ENCODE results near the gene RPP30.

DNA sequence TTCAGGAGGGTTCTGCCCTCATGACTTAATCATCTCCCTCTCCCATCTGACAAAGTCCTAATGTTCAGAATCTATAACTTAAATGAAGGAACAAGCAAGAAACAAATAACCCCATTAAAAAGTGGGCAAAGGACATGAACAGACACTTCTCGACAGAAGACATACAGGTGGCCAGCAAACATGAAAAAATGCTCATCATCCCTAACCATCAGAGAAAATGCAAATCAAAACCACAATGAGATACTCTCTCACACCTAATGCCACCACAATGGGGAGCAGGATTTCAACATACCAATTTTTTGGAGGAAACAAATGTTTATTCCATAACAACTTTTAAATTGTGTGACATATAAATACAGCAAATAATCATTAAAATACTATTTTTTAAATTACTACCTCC, 11.0 kb upstream of the RPP30 start:
- TF ChIP-seq EZH2phosphoT487 (conservative IDR thresholded peaks at IDR 0.05; ENCODE audit: low read length), result no peak
- TF ChIP-seq, protein P1, sequence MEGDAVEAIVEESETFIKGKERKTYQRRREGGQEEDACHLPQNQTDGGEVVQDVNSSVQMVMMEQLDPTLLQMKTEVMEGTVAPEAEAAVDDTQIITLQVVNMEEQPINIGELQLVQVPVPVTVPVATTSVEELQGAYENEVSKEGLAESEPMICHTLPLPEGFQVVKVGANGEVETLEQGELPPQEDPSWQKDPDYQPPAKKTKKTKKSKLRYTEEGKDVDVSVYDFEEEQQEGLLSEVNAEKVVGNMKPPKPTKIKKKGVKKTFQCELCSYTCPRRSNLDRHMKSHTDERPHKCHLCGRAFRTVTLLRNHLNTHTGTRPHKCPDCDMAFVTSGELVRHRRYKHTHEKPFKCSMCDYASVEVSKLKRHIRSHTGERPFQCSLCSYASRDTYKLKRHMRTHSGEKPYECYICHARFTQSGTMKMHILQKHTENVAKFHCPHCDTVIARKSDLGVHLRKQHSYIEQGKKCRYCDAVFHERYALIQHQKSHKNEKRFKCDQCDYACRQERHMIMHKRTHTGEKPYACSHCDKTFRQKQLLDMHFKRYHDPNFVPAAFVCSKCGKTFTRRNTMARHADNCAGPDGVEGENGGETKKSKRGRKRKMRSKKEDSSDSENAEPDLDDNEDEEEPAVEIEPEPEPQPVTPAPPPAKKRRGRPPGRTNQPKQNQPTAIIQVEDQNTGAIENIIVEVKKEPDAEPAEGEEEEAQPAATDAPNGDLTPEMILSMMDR (IDR thresholded peaks at IDR 0.05; ENCODE audit: insufficient read depth, low read length, poor library complexity, severe bottlenecking), result no peak

Measured in SU-DHL-6 (cell line).